Sigmoid colon (tissue), 7 donors: ENCODE measurements around the gene CFAP141. TPM values are rescaled to one million over a fixed set of nuclear protein-coding genes. Genes with fewer than 3 reads are reported as not detected.

Source experiments
- DNase-seq: peaks from one replicate; pipeline ENCODE4 v3.0.0-alpha.2; 2019
- H3K27ac ChIP-seq, 4 donors: fragments of 200-600 bp; sonication (generic); one replicate each; pipeline ENCODE4 v1.5.1; 2016 to 2019; ENCODE audit warnings: mild to moderate bottlenecking in 1 of 4
- H3K27me3 ChIP-seq, 3 donors: fragments of 200-600 bp; sonication (generic); one replicate each; pipeline ENCODE4 v1.5.1; 2019; ENCODE audit warnings: mild to moderate bottlenecking in 1 of 3
- H3K36me3 ChIP-seq, 4 donors: fragments of 200-600 bp; sonication (generic); one replicate each; pipeline ENCODE4 v1.5.1; 2016 to 2019
- H3K4me1 ChIP-seq, 4 donors: fragments of 200-600 bp; sonication (generic); one replicate each; pipeline ENCODE4 v1.5.1; 2017 to 2019
- H3K4me3 ChIP-seq, 4 donors: fragments of 200-600 bp; sonication (generic); one replicate each; pipeline ENCODE4 v1.5.1; 2017 to 2019; ENCODE audit warnings: mild to moderate bottlenecking in 2 of 4, moderate library complexity in 1 of 4
- H3K9me3 ChIP-seq, 4 donors: fragments of 200-600 bp in 3 of 4; sonication (generic) in 3 of 4; one replicate each; pipeline versions ENCODE4 v1.5.1 to v1.6.1; 2013 to 2019
- CTCF ChIP-seq, 4 experiments: fragments of 450-650 bp in 3 of 4; fragments of 200-600 bp in 1 of 4; IDR thresholded peaks; one replicate each; pipeline ENCODE4 v1.5.1; 2016 to 2019; ENCODE audit warnings: antibody characterized with exemption in 4 of 4, mild to moderate bottlenecking in 3 of 4, moderate library complexity in 2 of 4
- EP300 ChIP-seq, 4 donors: sonication (generic); formaldehyde crosslinking; IDR thresholded peaks; one replicate each; pipeline ENCODE4 v1.6.1; 2017; ENCODE audit warnings: antibody characterized with exemption in 4 of 4
- POLR2A ChIP-seq, 2 donors: fragments of 450-650 bp; IDR thresholded peaks; one replicate each; pipeline ENCODE4 v1.6.1; 2016; ENCODE audit warnings: antibody characterized with exemption in 2 of 2, mild to moderate bottlenecking in 2 of 2, moderate library complexity in 2 of 2
- POLR2AphosphoS5 ChIP-seq, 4 donors: sonication (generic); formaldehyde crosslinking; IDR thresholded peaks; one replicate each; pipeline ENCODE4 v1.6.1; 2017; ENCODE audit warnings: antibody characterized with exemption in 4 of 4
- WGBS, 2 donors: extraction: QIAGEN DNeasy Blood & Tissue Kit; methylation state at CpG; one replicate each; pipeline ENCODE4 v1.1.7; 2013; 5-methylcytosine and 5-hydroxymethylcytosine counted together
- intact Hi-C: fragments of 100-400 bp; cut with DNase I; formaldehyde crosslinking; loops from one replicate; pipeline ENCODE4 v1.15.1; 2023
- polyA plus RNA-seq, 3 donors: library from polyadenylated mRNA; stranded (reverse); fragments of 200-250 nt; gene quantifications; one replicate each; pipeline ENCODE4 v1.2.3, GENCODE V29; 2013
- total RNA-seq, 4 donors: library from RNA; depleted of rRNA; stranded (reverse); fragments of >200 nt; gene quantifications; one replicate each; pipeline ENCODE4 v1.1.0, GENCODE V29; 2016
- donor health status: healthy with polysubstance abuse.
- donor health status: Bipolar disorder and iron deficiency.
- donor health status: healthy.

The CFAP141 gene
- total and polyA plus RNA-seq, 7 donors: not detected

GRCh38 chr1:154178911-154179811 lies 27.0 kb downstream of the CFAP141 start:
- intact Hi-C loops: no loop called here
- DNase-seq: no peak
- Histone ChIP-seq H3K36me3 (peaks cover 0 to 16% (median 6%) of the 10 kb centered on the region in 4 donors), H3K9me3 (no peaks in the 10 kb centered on the region), H3K27me3 (no peaks in the 10 kb centered on the region), H3K4me3 (no peak overlapping the region), H3K27ac (peak overlapping the region in 1 of 4 donors; percentile 5), H3K4me1 (peaks cover 0 to 76% (median 65%) of the 10 kb centered on the region in 4 donors)
- 41 to 64% methylated on average over 10 of the region's 10 CpGs for WGBS, 2 donors
- no peak for TF ChIP-seq EP300 (IDR thresholded peaks at IDR 0.05)
- no peak for TF ChIP-seq CTCF (IDR thresholded peaks at IDR 0.05)
- no peak for TF ChIP-seq POLR2A (IDR thresholded peaks at IDR 0.05)
- no peak for TF ChIP-seq POLR2AphosphoS5 (IDR thresholded peaks at IDR 0.05)

- Histone ChIP-seq H3K9me3 (no peaks in the 10 kb centered on the region), H3K27me3 (no peaks in the 10 kb centered on the region), H3K4me1 (peaks cover 0 to 70% (median 63%) of the 10 kb centered on the region in 4 donors), H3K4me3 (no peak overlapping the region), H3K36me3 (peaks cover 2 to 27% (median 7%) of the 10 kb centered on the region in 4 donors), H3K27ac (peak overlapping the region in 1 of 4 donors; percentile 16)
- DNase-seq: no peak
- 41 to 57% methylated on average over 2 of the region's 2 CpGs for WGBS, 2 donors
- TF ChIP-seq CTCF (IDR thresholded peaks at IDR 0.05) (no peak), EP300 (IDR thresholded peaks at IDR 0.05) (no peak), POLR2AphosphoS5 (IDR thresholded peaks at IDR 0.05) (no peak), POLR2A (IDR thresholded peaks at IDR 0.05) (no peak)
- intact Hi-C loops: no loop called here
Observed at GRCh38 chr1:154178013-154178412, 28.1 kb downstream of the CFAP141 start.

GRCh38 chr1:154176337-154176736 lies 29.8 kb downstream of the CFAP141 start:
- Histone ChIP-seq H3K4me1 (peaks cover 0 to 60% (median 53%) of the 10 kb centered on the region in 4 donors), H3K27ac (peak overlapping the region in 3 of 4 donors; percentile 39 to 59 (median 44)), H3K27me3 (no peaks in the 10 kb centered on the region), H3K36me3 (peaks cover 18 to 44% (median 23%) of the 10 kb centered on the region in 4 donors), H3K4me3 (no peak overlapping the region), H3K9me3 (no peaks in the 10 kb centered on the region)
- TF ChIP-seq POLR2A (IDR thresholded peaks at IDR 0.05): no peak
- TF ChIP-seq CTCF (IDR thresholded peaks at IDR 0.05): no peak
- 19 to 20% methylated on average over 2 of the region's 2 CpGs for WGBS, 2 donors
- DNase-seq: no peak
- intact Hi-C loops: no loop called here

- Histone ChIP-seq H3K9me3 (no peaks in the 10 kb centered on the region), H3K4me3 (no peak overlapping the region), H3K4me1 (peaks cover 0 to 43% (median 36%) of the 10 kb centered on the region in 4 donors), H3K27ac (no peak overlapping the region), H3K27me3 (no peaks in the 10 kb centered on the region), H3K36me3 (peaks cover 33 to 61% (median 39%) of the 10 kb centered on the region in 4 donors)
- TF ChIP-seq POLR2A (IDR thresholded peaks at IDR 0.05) (no peak), POLR2AphosphoS5 (IDR thresholded peaks at IDR 0.05) (no peak)
- intact Hi-C loops: no loop called here
- no peak for DNase-seq
- 86 to 94% methylated on average over 4 of the region's 4 CpGs for WGBS, 2 donors
Observed at GRCh38 chr1:154174654-154175053, 31.5 kb downstream of the CFAP141 start.

- Histone ChIP-seq H3K4me3 (no peak overlapping the region), H3K27ac (no peak overlapping the region), H3K4me1 (peaks cover 0 to 17% (median 12%) of the 10 kb centered on the region in 4 donors), H3K36me3 (peaks cover 43 to 88% (median 61%) of the 10 kb centered on the region in 4 donors), H3K9me3 (no peaks in the 10 kb centered on the region), H3K27me3 (no peaks in the 10 kb centered on the region)
- WGBS, 2 donors: 95 to 96% methylated on average over 5 of the region's 5 CpGs
- intact Hi-C loops: no loop called here
- TF ChIP-seq POLR2A (IDR thresholded peaks at IDR 0.05) (no peak), CTCF (IDR thresholded peaks at IDR 0.05) (no peak), POLR2AphosphoS5 (IDR thresholded peaks at IDR 0.05) (no peak), EP300 (IDR thresholded peaks at IDR 0.05) (no peak)
- no peak for DNase-seq
Observed at GRCh38 chr1:154171880-154172279, 34.3 kb downstream of the CFAP141 start.
